HCT116 (cell line): ENCODE data around the gene ADAMTS3. TPM values are rescaled to one million over a fixed set of nuclear protein-coding genes. Genes with fewer than 3 reads are reported as not detected.

Experiments
- ATAC-seq: fragments of 200-7000 bp; cut with Tn5 transposase; 2 replicates; pipeline ENCODE4 v1.9.1; 2020; ENCODE audit warnings: mild to moderate bottlenecking, moderate library complexity
- BruUV-seq: library from RNA; stranded (reverse); fragments of 400-500 nt; replicated peaks from 2 replicates; lab custom pipeline; 2021; lab: Mats Ljungman, UMichigan
- CTCF ChIA-PET: fragments of 300-600 bp; sonication (Branson Sonifier 250); formaldehyde crosslinking; loops from one replicate; lab custom pipeline; 2021; ENCODE audit warnings: antibody characterized with exemption; lab: Charles Lee
- POLR2A ChIA-PET: fragments of 300-600, 350-600 bp; sonication (Branson Sonifier 250); formaldehyde crosslinking; loops from one replicate; lab custom pipeline; 2021; ENCODE audit warnings: antibody characterized with exemption; lab: Charles Lee
- RAD21 ChIA-PET, 2 experiments: fragments of 300-600 bp; sonication (Branson Sonifier 250); formaldehyde crosslinking; loops; one replicate each; lab custom pipeline; 2023; ENCODE audit warnings: low total read pairs in 2 of 2; ENCODE audit not compliant: uncharacterized antibody in 2 of 2, unreplicated experiment in 2 of 2, low non-redundant PET in 1 of 2; lab: Charles Lee
- DNase-seq: peaks from one replicate; pipeline ENCODE4 v3.0.0-alpha.2; 2010; ENCODE audit warnings: low read depth, low spot score
- H2AFZ ChIP-seq: fragments of 200-600 bp; shearing (Covaris generic), sonication (generic); 2 replicates; pipeline ENCODE4 v1.6.1; 2017; ENCODE audit warnings: low read depth, mixed run types, mixed read lengths, antibody characterized with exemption, low read length; ENCODE audit not compliant: poor library complexity, severe bottlenecking
- H3K27ac ChIP-seq: 2 replicates; pipeline ENCODE4 v1.5.1; 2012; ENCODE audit warnings: low read depth, low read length
- H3K27me3 ChIP-seq: fragments of 200-600 bp; sonication (generic); 2 replicates; pipeline ENCODE4 v1.6.1; 2016; ENCODE audit warnings: mixed run types, low read length, mixed read lengths; ENCODE audit not compliant: insufficient read depth
- H3K36me3 ChIP-seq, 2 experiments: fragments of 200-500 bp in 1 of 2; fragments of 200-600 bp in 1 of 2; sonication (Bioruptor generic) in 1 of 2; sonication (generic) in 1 of 2; 2 replicates each; pipeline versions ENCODE4 v1.5.1 to v1.6.1; 2014 to 2016; ENCODE audit warnings: low read length in 2 of 2, inconsistent platforms in 1 of 2, mixed read lengths in 1 of 2, mixed run types in 1 of 2; ENCODE audit not compliant: insufficient read depth in 2 of 2, control insufficient read depth in 1 of 2
- H3K4me1 ChIP-seq, 2 experiments: fragments of 200-600 bp in 1 of 2; sonication (generic) in 1 of 2; 2 replicates each; pipeline versions ENCODE4 v1.5.1 to v1.6.1; 2012 to 2017; ENCODE audit warnings: low read length in 2 of 2, inconsistent platforms in 1 of 2, mild to moderate bottlenecking in 1 of 2, mixed read lengths in 1 of 2, mixed run types in 1 of 2, moderate library complexity in 1 of 2; ENCODE audit not compliant: insufficient read depth in 2 of 2, control insufficient read depth in 1 of 2
- H3K4me2 ChIP-seq: fragments of 200-600 bp; sonication (generic); 2 replicates; pipeline ENCODE4 v1.6.1; 2017; ENCODE audit warnings: mixed run types, low read length, mixed read lengths
- H3K4me3 ChIP-seq, 2 experiments: fragments of 200-600 bp in 1 of 2; sonication (generic) in 1 of 2; replicated peaks in 1 of 2; 2 replicates each; pipeline ENCODE4 v1.5.1; 2011 to 2016; ENCODE audit warnings: low read length in 2 of 2, control low read depth in 1 of 2, low read depth in 1 of 2, mild to moderate bottlenecking in 1 of 2, mixed read lengths in 1 of 2, mixed run types in 1 of 2
- H3K79me2 ChIP-seq: fragments of 200-600 bp; sonication (generic); 2 replicates; pipeline ENCODE4 v1.6.1; 2017; ENCODE audit warnings: mild to moderate bottlenecking, mixed run types, low read length, moderate library complexity, mixed read lengths; ENCODE audit not compliant: insufficient read depth
- H3K9ac ChIP-seq: fragments of 200-600 bp; sonication (generic); 2 replicates; pipeline ENCODE4 v1.6.1; 2016; ENCODE audit warnings: low read length, mixed read lengths
- H3K9me2 ChIP-seq: fragments of 200-600 bp; sonication (generic), shearing (Covaris generic); 2 replicates; pipeline ENCODE4 v1.6.1; 2017; ENCODE audit warnings: mixed run types, mild to moderate bottlenecking, moderate library complexity; ENCODE audit not compliant: insufficient read depth
- H3K9me3 ChIP-seq, 2 experiments: fragments of 200-500 bp in 1 of 2; fragments of 200-600 bp in 1 of 2; sonication (Bioruptor generic) in 1 of 2; sonication (generic) in 1 of 2; 2 replicates each; pipeline ENCODE4 v1.6.1; 2014 to 2017; ENCODE audit warnings: low read length in 2 of 2, mixed read lengths in 2 of 2, inconsistent platforms in 1 of 2, low read depth in 1 of 2, mild to moderate bottlenecking in 1 of 2, mixed run types in 1 of 2, moderate library complexity in 1 of 2; ENCODE audit not compliant: control insufficient read depth in 1 of 2, insufficient read depth in 1 of 2
- H4K20me1 ChIP-seq: fragments of 200-600 bp; sonication (generic), shearing (Covaris generic); 2 replicates; pipeline ENCODE4 v1.6.1; 2017; ENCODE audit warnings: mixed run types, mild to moderate bottlenecking, moderate library complexity; ENCODE audit not compliant: insufficient read depth
- CBX3 ChIP-seq: IDR thresholded peaks from 2 replicates; pipeline ENCODE4 v1.6.1; 2012; ENCODE audit warnings: low read depth
- EGR1 ChIP-seq: IDR thresholded peaks from 2 replicates; pipeline ENCODE4 v1.6.1; 2012; ENCODE audit warnings: low read depth
- JUND ChIP-seq: IDR thresholded peaks from 2 replicates; pipeline ENCODE4 v1.6.1; 2012
- RAD21 ChIP-seq: IDR thresholded peaks from 2 replicates; pipeline ENCODE4 v1.6.1; 2012; ENCODE audit warnings: low read depth, mild to moderate bottlenecking
- SP1 ChIP-seq: IDR thresholded peaks from 2 replicates; pipeline ENCODE4 v1.6.1; 2012; ENCODE audit warnings: low read depth
- SRF ChIP-seq: IDR thresholded peaks from 2 replicates; pipeline ENCODE4 v1.6.1; 2012; ENCODE audit warnings: low read depth
- TCF7L2 ChIP-seq: IDR thresholded peaks from 2 replicates; pipeline ENCODE4 v1.7.0; 2011; ENCODE audit warnings: borderline replicate concordance, inconsistent platforms; ENCODE audit not compliant: insufficient read depth, insufficient read length; ENCODE audit errors: extremely low read depth
- YY1 ChIP-seq: IDR thresholded peaks from 2 replicates; pipeline ENCODE4 v1.6.1; 2011; ENCODE audit warnings: low read length, low read depth, moderate library complexity, mild to moderate bottlenecking; ENCODE audit not compliant: insufficient replicate concordance; ENCODE audit errors: extremely low read depth
- intact Hi-C: fragments of 100-400 bp; cut with micrococcal nuclease; formaldehyde crosslinking; loops from 2 replicates; pipeline ENCODE4 v1.10.0; 2022
- total RNA-seq: library from RNA; stranded (reverse); gene quantifications from one replicate; pipeline ENCODE4 v1.2.1, GENCODE V29; 2021; ENCODE audit not compliant: unreplicated experiment
- TF ChIP-seq, protein P1 (sequence below): IDR thresholded peaks from 2 replicates; pipeline ENCODE4 v1.6.1; 2011; ENCODE audit warnings: mild to moderate bottlenecking, low read length, moderate library complexity; ENCODE audit not compliant: insufficient replicate concordance; ENCODE audit errors: extremely low read depth
- TF ChIP-seq, protein P2 (sequence below): IDR thresholded peaks from 2 replicates; pipeline ENCODE4 v1.6.1; 2012
- TF ChIP-seq, protein P3 (sequence below), 3 experiments: fragments of 200-600 bp in 1 of 3; sonication (generic) in 1 of 3; IDR thresholded peaks in 2 of 3; conservative IDR thresholded peaks in 1 of 3; 2 replicates each; pipeline ENCODE4 v1.5.1; 2012 to 2017; ENCODE audit warnings: low read depth in 2 of 3, low read length in 2 of 3, antibody characterized with exemption in 1 of 3, borderline replicate concordance in 1 of 3, control low read depth in 1 of 3, mild to moderate bottlenecking in 1 of 3, mixed read lengths in 1 of 3, mixed run types in 1 of 3, moderate library complexity in 1 of 3; ENCODE audit not compliant: insufficient read depth in 1 of 3
- TF ChIP-seq, protein P4 (sequence below): IDR thresholded peaks from 2 replicates; pipeline ENCODE4 v1.6.1; 2012

ADAMTS3 gene
- total RNA-seq, 1 experiment from 2014 or later = not detected

DNA sequence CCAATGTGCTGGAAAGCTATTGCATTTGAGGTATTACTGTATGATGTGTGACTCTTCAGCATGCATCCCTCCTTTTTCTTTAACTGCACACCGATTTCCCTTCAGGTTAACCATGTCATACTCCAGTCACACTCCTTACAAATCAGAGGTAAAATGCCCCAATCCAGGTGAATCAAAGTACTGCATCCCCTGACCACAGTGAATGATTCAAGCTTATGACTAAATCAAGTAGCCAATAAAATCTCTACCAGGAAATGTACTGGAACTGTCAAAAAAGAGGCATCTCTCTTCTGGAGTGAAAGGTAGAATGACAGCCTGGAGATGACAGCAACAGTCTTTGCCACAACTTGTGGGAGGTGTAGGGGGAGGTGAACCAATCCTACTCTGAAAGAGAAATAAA, 10.4 kb downstream of the ADAMTS3 start:
- intact Hi-C loops = no loop called here
- no TSS peak for BruUV-seq
- no peak overlapping the region for H3K4me2 ChIP-seq
- H3K4me3 ChIP-seq = no peak overlapping the region
- DNase-seq (no peak), ATAC-seq (no peak)
- no peak for TF ChIP-seq JUND
- H3K36me3 ChIP-seq = no peaks in the 10 kb centered on the region
- H3K9me3 ChIP-seq = 0 out of 4 replicates have a peak, but pooled peaks cover 0 to 3% of the 10 kb centered on the region in 2 experiments
- ChIA-PET POLR2A (no interaction called here), RAD21 (no interaction called here), CTCF (no interaction called here)
- no peaks in the 10 kb centered on the region for H3K4me1 ChIP-seq
- H2AFZ ChIP-seq = no peak overlapping the region
- H3K9ac ChIP-seq = no peak overlapping the region
- H4K20me1 ChIP-seq = no peaks in the 10 kb centered on the region
- no peaks in the 10 kb centered on the region for H3K27me3 ChIP-seq
- H3K9me2 ChIP-seq = no peaks in the 10 kb centered on the region
- H3K79me2 ChIP-seq = no peaks in the 10 kb centered on the region
- no peak overlapping the region for H3K27ac ChIP-seq

DNA sequence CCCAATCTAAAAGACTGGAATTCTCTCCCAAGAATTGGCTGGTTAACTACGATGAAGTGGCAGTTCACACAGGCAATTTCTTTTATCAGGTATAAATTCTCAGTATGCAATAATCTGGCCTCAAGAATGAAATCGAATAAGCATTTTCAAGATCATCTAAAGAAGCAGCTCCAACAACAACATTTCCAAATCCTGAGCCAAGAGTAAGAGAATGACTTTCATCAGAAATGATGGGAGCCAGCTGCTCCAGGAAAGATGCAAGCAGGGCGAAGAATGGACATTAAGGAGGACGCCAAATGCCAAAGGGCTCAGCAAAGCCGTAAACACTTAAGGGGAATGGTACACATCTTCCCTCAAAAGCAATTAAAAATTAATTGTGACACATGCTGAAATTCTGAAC, 12.0 kb downstream of the ADAMTS3 start:
- CTCF ChIA-PET = no interaction called here
- H3K9me3 ChIP-seq = 0 out of 4 replicates have a peak, but pooled peaks cover 3 to 4% of the 10 kb centered on the region in 2 experiments

More for the DNA sequence above, 12.0 kb downstream of the ADAMTS3 start:
- ATAC-seq = no peak
- Histone ChIP-seq H3K9me2 (no peaks in the 10 kb centered on the region), H3K4me1 (no peaks in the 10 kb centered on the region), H3K36me3 (no peaks in the 10 kb centered on the region), H3K27ac (no peak overlapping the region), H2AFZ (no peak overlapping the region), H3K27me3 (no peaks in the 10 kb centered on the region), H3K79me2 (no peaks in the 10 kb centered on the region), H3K4me2 (no peak overlapping the region), H3K4me3 (no peak overlapping the region), H3K9ac (no peak overlapping the region), H4K20me1 (no peaks in the 10 kb centered on the region)
- TF ChIP-seq CBX3 = no peak
- no peak for TF ChIP-seq YY1
- TF ChIP-seq, protein P1, sequence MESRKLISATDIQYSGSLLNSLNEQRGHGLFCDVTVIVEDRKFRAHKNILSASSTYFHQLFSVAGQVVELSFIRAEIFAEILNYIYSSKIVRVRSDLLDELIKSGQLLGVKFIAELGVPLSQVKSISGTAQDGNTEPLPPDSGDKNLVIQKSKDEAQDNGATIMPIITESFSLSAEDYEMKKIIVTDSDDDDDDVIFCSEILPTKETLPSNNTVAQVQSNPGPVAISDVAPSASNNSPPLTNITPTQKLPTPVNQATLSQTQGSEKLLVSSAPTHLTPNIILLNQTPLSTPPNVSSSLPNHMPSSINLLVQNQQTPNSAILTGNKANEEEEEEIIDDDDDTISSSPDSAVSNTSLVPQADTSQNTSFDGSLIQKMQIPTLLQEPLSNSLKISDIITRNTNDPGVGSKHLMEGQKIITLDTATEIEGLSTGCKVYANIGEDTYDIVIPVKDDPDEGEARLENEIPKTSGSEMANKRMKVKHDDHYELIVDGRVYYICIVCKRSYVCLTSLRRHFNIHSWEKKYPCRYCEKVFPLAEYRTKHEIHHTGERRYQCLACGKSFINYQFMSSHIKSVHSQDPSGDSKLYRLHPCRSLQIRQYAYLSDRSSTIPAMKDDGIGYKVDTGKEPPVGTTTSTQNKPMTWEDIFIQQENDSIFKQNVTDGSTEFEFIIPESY = no peak
- TF ChIP-seq, protein P2, sequence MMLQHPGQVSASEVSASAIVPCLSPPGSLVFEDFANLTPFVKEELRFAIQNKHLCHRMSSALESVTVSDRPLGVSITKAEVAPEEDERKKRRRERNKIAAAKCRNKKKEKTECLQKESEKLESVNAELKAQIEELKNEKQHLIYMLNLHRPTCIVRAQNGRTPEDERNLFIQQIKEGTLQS = no peak
- no peak for TF ChIP-seq SP1
- no peak for TF ChIP-seq JUND
- no peak for TF ChIP-seq TCF7L2
- TF ChIP-seq RAD21 = no peak
- no peak for TF ChIP-seq EGR1
- TF ChIP-seq, protein P3, sequence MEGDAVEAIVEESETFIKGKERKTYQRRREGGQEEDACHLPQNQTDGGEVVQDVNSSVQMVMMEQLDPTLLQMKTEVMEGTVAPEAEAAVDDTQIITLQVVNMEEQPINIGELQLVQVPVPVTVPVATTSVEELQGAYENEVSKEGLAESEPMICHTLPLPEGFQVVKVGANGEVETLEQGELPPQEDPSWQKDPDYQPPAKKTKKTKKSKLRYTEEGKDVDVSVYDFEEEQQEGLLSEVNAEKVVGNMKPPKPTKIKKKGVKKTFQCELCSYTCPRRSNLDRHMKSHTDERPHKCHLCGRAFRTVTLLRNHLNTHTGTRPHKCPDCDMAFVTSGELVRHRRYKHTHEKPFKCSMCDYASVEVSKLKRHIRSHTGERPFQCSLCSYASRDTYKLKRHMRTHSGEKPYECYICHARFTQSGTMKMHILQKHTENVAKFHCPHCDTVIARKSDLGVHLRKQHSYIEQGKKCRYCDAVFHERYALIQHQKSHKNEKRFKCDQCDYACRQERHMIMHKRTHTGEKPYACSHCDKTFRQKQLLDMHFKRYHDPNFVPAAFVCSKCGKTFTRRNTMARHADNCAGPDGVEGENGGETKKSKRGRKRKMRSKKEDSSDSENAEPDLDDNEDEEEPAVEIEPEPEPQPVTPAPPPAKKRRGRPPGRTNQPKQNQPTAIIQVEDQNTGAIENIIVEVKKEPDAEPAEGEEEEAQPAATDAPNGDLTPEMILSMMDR (IDR thresholded peaks at IDR 0.05 in 2 of 3, conservative IDR thresholded peaks at IDR 0.05 in 1 of 3; ENCODE audit: borderline replicate concordance in 1 of 3, insufficient read depth in 1 of 3, low read depth in 2 of 3, low read length in 2 of 3) = no peak
- no peak for TF ChIP-seq SRF
- TF ChIP-seq, protein P4, sequence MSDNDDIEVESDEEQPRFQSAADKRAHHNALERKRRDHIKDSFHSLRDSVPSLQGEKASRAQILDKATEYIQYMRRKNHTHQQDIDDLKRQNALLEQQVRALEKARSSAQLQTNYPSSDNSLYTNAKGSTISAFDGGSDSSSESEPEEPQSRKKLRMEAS = no peak
- intact Hi-C loops = no loop called here
- no peak for DNase-seq
- RAD21 ChIA-PET = no interaction called here
- no TSS peak for BruUV-seq
- POLR2A ChIA-PET = no interaction called here
